NCI-H1417 (cell line): ENCODE measurements around the gene UGT1A10.
A peak's percentile ranks its signal among the peaks of the same experiment; 100 is the strongest.

Source experiments
- DNase-seq, 3 experiments: peaks; one replicate each; lab custom pipeline; 2025; lab: John Stamatoyannopoulos, UW

Gene UGT1A10

GRCh38 chr2:233803994-233804393 is 167.7 kb downstream of the UGT1A10 start:
- no peak for DNase-seq

GRCh38 chr2:233807215-233807865 is 171.1 kb downstream of the UGT1A10 start:
- DNase-seq = no peak

GRCh38 chr2:233807966-233808935 is 172.0 kb downstream of the UGT1A10 start:
- no peak for DNase-seq

GRCh38 chr2:233810385-233810784 is 174.1 kb downstream of the UGT1A10 start:
- DNase-seq = no peak

- no peak for DNase-seq
Observed at GRCh38 chr2:233811087-233811486, 174.8 kb downstream of the UGT1A10 start.

- no peak for DNase-seq
Observed at GRCh38 chr2:233811732-233812131, 175.5 kb downstream of the UGT1A10 start.

- DNase-seq = no peak
Observed at GRCh38 chr2:233813236-233814055, 177.2 kb downstream of the UGT1A10 start.

- peak in 1 of 3 experiments; percentile 5 for DNase-seq
Observed at GRCh38 chr2:233814056-233814835, 178.0 kb downstream of the UGT1A10 start.

GRCh38 chr2:233815861-233816260 is 179.6 kb downstream of the UGT1A10 start:
- DNase-seq = no peak

GRCh38 chr2:233816334-233816733 is 180.1 kb downstream of the UGT1A10 start:
- DNase-seq = peak in 1 of 3 experiments; percentile 15

- no peak for DNase-seq
Observed at GRCh38 chr2:233816771-233817170, 180.5 kb downstream of the UGT1A10 start.

GRCh38 chr2:233817361-233817911 is 181.2 kb downstream of the UGT1A10 start:
- DNase-seq = no peak

- no peak for DNase-seq
Observed at GRCh38 chr2:233817995-233818638, 181.9 kb downstream of the UGT1A10 start.

- no peak for DNase-seq
Observed at GRCh38 chr2:233818639-233819621, 182.7 kb downstream of the UGT1A10 start.

GRCh38 chr2:233819884-233820773 is 183.9 kb downstream of the UGT1A10 start:
- no peak for DNase-seq

- DNase-seq = no peak
Observed at GRCh38 chr2:233820774-233821105, 184.5 kb downstream of the UGT1A10 start.

- no peak for DNase-seq
Observed at GRCh38 chr2:233821196-233821595, 184.9 kb downstream of the UGT1A10 start.

- no peak for DNase-seq
Observed at GRCh38 chr2:233821709-233822100, 185.5 kb downstream of the UGT1A10 start.
